B cell (primary cell): ENCODE data around the gene EFNA2. TPM values are rescaled to one million over a fixed set of nuclear protein-coding genes. Genes with fewer than 3 reads are reported as not detected.
A peak's percentile ranks its signal among the peaks of the same experiment; 100 is the strongest.

Experiments
- ATAC-seq: fragments of 200-7000 bp; cut with Tn5 transposase; one replicate; pipeline ENCODE4 v1.10.0; 2021; ENCODE audit warnings: low read depth, mild to moderate bottlenecking, moderate number of reproducible peaks, moderate library complexity
- CTCF ChIA-PET: fragments of 350-600 bp; sonication (Branson Sonifier 250); formaldehyde crosslinking; loops from one replicate; lab custom pipeline; 2021; ENCODE audit warnings: antibody characterized with exemption, inconsistent platforms; lab: Charles Lee
- POLR2A ChIA-PET: fragments of 350-600 bp; sonication (Branson Sonifier 250); formaldehyde crosslinking; loops from one replicate; lab custom pipeline; 2021; ENCODE audit warnings: antibody characterized with exemption; lab: Charles Lee
- DNase-seq: peaks from one replicate; pipeline ENCODE4 v3.0.0; 2013
- H2AFZ ChIP-seq: 2 replicates; pipeline ENCODE4 v1.6.1; 2012; ENCODE audit warnings: mild to moderate bottlenecking, low read depth, low read length; ENCODE audit not compliant: insufficient read depth, poor library complexity, severe bottlenecking
- H3K27ac ChIP-seq, 2 donors: 1 replicate in 1 of 2; 2 replicates in 1 of 2; pipeline ENCODE4 v1.5.1; 2012 to 2013; ENCODE audit warnings: low read length in 2 of 2, mild to moderate bottlenecking in 2 of 2, moderate library complexity in 1 of 2
- H3K27me3 ChIP-seq, 4 experiments: fragments of 200-600 bp in 1 of 4; sonication (generic) in 1 of 4; replicated peaks in 1 of 4; 1 replicate in 2 of 4; 2 replicates in 2 of 4; pipeline versions ENCODE4 v1.6.1 to v1.7.0; 2013 to 2016; ENCODE audit warnings: low read length in 3 of 4, mild to moderate bottlenecking in 2 of 4, mixed read lengths in 1 of 4, moderate library complexity in 1 of 4; ENCODE audit not compliant: insufficient read depth in 4 of 4, control insufficient read depth in 3 of 4; ENCODE audit errors: control extremely low read depth in 1 of 4
- H3K36me3 ChIP-seq, 2 experiments: replicated peaks in 1 of 2; 1 replicate in 1 of 2; 2 replicates in 1 of 2; pipeline versions ENCODE4 v1.6.1 to v1.7.1; 2013; ENCODE audit warnings: low read length in 1 of 2; ENCODE audit not compliant: insufficient read depth in 2 of 2, control insufficient read depth in 1 of 2; ENCODE audit errors: control extremely low read depth in 1 of 2, extremely low read depth in 1 of 2
- H3K4me1 ChIP-seq, 2 donors: fragments of 200-600 bp in 1 of 2; sonication (generic) in 1 of 2; 1 replicate in 1 of 2; 2 replicates in 1 of 2; pipeline versions ENCODE4 v1.5.1 to v1.6.1; 2013 to 2017; ENCODE audit warnings: low read length in 2 of 2; ENCODE audit not compliant: control insufficient read depth in 2 of 2, insufficient read depth in 2 of 2
- H3K4me2 ChIP-seq: replicated peaks from 2 replicates; pipeline ENCODE3; 2012; ENCODE audit warnings: mild to moderate bottlenecking, low read depth, low read length; ENCODE audit not compliant: poor library complexity, severe bottlenecking
- H3K4me3 ChIP-seq, 5 experiments: fragments of 200-600 bp in 1 of 5; sonication (generic) in 1 of 5; 1 replicate in 3 of 5; 2 replicates in 2 of 5; pipeline versions ENCODE4 v1.5.1 to v1.7.0; 2011 to 2016; ENCODE audit warnings: low read length in 4 of 5, mild to moderate bottlenecking in 4 of 5, low read depth in 2 of 5, control low read depth in 1 of 5, moderate library complexity in 1 of 5; ENCODE audit not compliant: insufficient read depth in 1 of 5; ENCODE audit errors: control extremely low read depth in 1 of 5, extremely low read depth in 1 of 5
- H3K79me2 ChIP-seq: fragments of 200-600 bp; sonication (generic); one replicate; pipeline ENCODE4 v1.6.0; 2016; ENCODE audit warnings: low read length; ENCODE audit not compliant: control insufficient read depth, insufficient read depth
- H3K9ac ChIP-seq: fragments of 200-600 bp; sonication (generic); 2 replicates; pipeline ENCODE4 v1.6.1; 2017; ENCODE audit warnings: mild to moderate bottlenecking, low read length, moderate library complexity
- H3K9me3 ChIP-seq, 3 donors: one replicate each; pipeline versions ENCODE4 v1.6.1 to v1.7.1; 2013; ENCODE audit warnings: low read length in 2 of 3; ENCODE audit not compliant: control insufficient read depth in 2 of 3, insufficient read depth in 1 of 3; ENCODE audit errors: control extremely low read depth in 1 of 3
- H4K20me1 ChIP-seq: 2 replicates; pipeline ENCODE4 v1.6.0; 2012; ENCODE audit warnings: mild to moderate bottlenecking, low read length; ENCODE audit not compliant: insufficient read depth, control insufficient read depth, poor library complexity, severe bottlenecking
- H3K27ac Mint-ChIP-seq: one replicate; pipeline ENCODE4 v1.8.0; 2021; ENCODE audit warnings: mixed read lengths
- H3K27me3 Mint-ChIP-seq: one replicate; pipeline ENCODE4 v1.8.0; 2021; ENCODE audit warnings: mixed read lengths
- H3K4me1 Mint-ChIP-seq: one replicate; pipeline ENCODE4 v1.8.0; 2021; ENCODE audit warnings: mixed read lengths
- H3K4me3 Mint-ChIP-seq: one replicate; pipeline ENCODE4 v1.8.0; 2021; ENCODE audit warnings: mixed read lengths
- H3K9me3 Mint-ChIP-seq: one replicate; pipeline ENCODE4 v1.8.0; 2022; ENCODE audit warnings: mixed read lengths; ENCODE audit not compliant: insufficient read depth
- EZH2 ChIP-seq: IDR thresholded peaks from 2 replicates; pipeline ENCODE4 v1.6.1; 2012; ENCODE audit warnings: borderline replicate concordance, low read depth, mild to moderate bottlenecking, moderate library complexity, low read length; ENCODE audit not compliant: insufficient read depth, poor library complexity, severe bottlenecking
- whole genome bisulfite sequencing: methylation state at CpG from one replicate; pipeline ENCODE4 v1.1.5; 2013; ENCODE audit warnings: missing lambda C conversion rate; ENCODE audit not compliant: insufficient coverage; 5-methylcytosine and 5-hydroxymethylcytosine counted together
- intact Hi-C: fragments of 100-400 bp; cut with micrococcal nuclease; formaldehyde crosslinking; loops from one replicate; pipeline ENCODE4 v1.10.0; 2022
- polyA plus RNA-seq: library from polyadenylated mRNA; depleted of rRNA; stranded (reverse); fragments of >200 nt; gene quantifications from 2 replicates; pipeline ENCODE4 v1.2.3, GENCODE V29; 2012
- total RNA-seq, 2 donors: library from RNA; stranded (reverse); fragments of 120-200 nt in 1 of 2; gene quantifications; 1 replicate in 1 of 2; 2 replicates in 1 of 2; pipeline versions ENCODE4 v1.2.3 to v1.2.4, GENCODE V29; 2013 to 2022
- TF ChIP-seq, protein P1 (sequence below): fragments of 200-600 bp; IDR thresholded peaks from one replicate; pipeline ENCODE4 v1.8.0; 2022; ENCODE audit warnings: antibody characterized with exemption, mild to moderate bottlenecking

The EFNA2 gene
- total and polyA plus RNA-seq, 2 donors (not counting 1 experiment from before 2014, with no cell fraction given), result not detected

- Histone ChIP-seq H3K4me1 (peaks cover 33 to 56% of the 10 kb centered on the region in 2 donors), H2AFZ (no peak overlapping the region), H3K9ac (peak overlapping the region; percentile 86), H3K27me3 (no peaks in the 10 kb centered on the region), H3K79me2 (peaks cover 53% of the 10 kb centered on the region), H3K9me3 (no peaks in the 10 kb centered on the region), H3K36me3 (peaks cover 0 to 28% of the 10 kb centered on the region in 2 experiments), H3K27ac (peak overlapping the region; percentile 74 to 89), H3K4me2 (peak overlapping the region; percentile 98), H3K4me3 (peak overlapping the region; percentile 61 to 92 (median 86)), H4K20me1 (peaks cover 54% of the 10 kb centered on the region)
- no peaks in the 10 kb centered on the region for H3K27me3 Mint-ChIP-seq
- WGBS, result under 1% methylated on average over 75 of the region's 90 CpGs
- peak overlapping the region; percentile 91 for H3K4me3 Mint-ChIP-seq
- peak overlapping the region; percentile 92 for H3K27ac Mint-ChIP-seq
- ChIA-PET POLR2A (interaction anchor here (1.0 to 10.7 kb wide), 4 partner anchors 9 to 15 kb away, joined by 3 to 305 read pairs (median 22); partner anchors contain the start of gene CIRBP), CTCF (interaction anchor here (2.3 to 5.8 kb wide), 2 partner anchors 14 to 16 kb away, joined by 31 to 113 read pairs; no protein-coding TSS in a partner anchor)
- no peak for ATAC-seq
- peaks cover 35% of the 10 kb centered on the region for H3K4me1 Mint-ChIP-seq
- no peak for TF ChIP-seq EZH2
- TF ChIP-seq, protein P1, sequence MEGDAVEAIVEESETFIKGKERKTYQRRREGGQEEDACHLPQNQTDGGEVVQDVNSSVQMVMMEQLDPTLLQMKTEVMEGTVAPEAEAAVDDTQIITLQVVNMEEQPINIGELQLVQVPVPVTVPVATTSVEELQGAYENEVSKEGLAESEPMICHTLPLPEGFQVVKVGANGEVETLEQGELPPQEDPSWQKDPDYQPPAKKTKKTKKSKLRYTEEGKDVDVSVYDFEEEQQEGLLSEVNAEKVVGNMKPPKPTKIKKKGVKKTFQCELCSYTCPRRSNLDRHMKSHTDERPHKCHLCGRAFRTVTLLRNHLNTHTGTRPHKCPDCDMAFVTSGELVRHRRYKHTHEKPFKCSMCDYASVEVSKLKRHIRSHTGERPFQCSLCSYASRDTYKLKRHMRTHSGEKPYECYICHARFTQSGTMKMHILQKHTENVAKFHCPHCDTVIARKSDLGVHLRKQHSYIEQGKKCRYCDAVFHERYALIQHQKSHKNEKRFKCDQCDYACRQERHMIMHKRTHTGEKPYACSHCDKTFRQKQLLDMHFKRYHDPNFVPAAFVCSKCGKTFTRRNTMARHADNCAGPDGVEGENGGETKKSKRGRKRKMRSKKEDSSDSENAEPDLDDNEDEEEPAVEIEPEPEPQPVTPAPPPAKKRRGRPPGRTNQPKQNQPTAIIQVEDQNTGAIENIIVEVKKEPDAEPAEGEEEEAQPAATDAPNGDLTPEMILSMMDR, result no peak
- peak; percentile 86 for DNase-seq
- intact Hi-C loops, result no loop called here
- no peaks in the 10 kb centered on the region for H3K9me3 Mint-ChIP-seq
Measured at GRCh38 chr19:1250437-1251260, 35.0 kb upstream of the EFNA2 start.
